Renal pelvis (tissue), 4 donors: ENCODE results near the gene ZFYVE21. TPM values are rescaled to one million over a fixed set of nuclear protein-coding genes. Genes with fewer than 3 reads are reported as not detected.

Experiments
- DNase-seq: peaks from one replicate; pipeline ENCODE4 v3.0.0-alpha.2; 2013
- polyA plus RNA-seq, 3 donors: library from polyadenylated mRNA; unstranded; fragments of 120-200 nt; gene quantifications; one replicate each; pipeline ENCODE4 v1.2.1, GENCODE V29; 2013; ENCODE audit not compliant: insufficient read length in 3 of 3

ZFYVE21 gene
- polyA plus RNA-seq, 3 donors: 56.2 to 61.2 (median 59.7) TPM

DNA sequence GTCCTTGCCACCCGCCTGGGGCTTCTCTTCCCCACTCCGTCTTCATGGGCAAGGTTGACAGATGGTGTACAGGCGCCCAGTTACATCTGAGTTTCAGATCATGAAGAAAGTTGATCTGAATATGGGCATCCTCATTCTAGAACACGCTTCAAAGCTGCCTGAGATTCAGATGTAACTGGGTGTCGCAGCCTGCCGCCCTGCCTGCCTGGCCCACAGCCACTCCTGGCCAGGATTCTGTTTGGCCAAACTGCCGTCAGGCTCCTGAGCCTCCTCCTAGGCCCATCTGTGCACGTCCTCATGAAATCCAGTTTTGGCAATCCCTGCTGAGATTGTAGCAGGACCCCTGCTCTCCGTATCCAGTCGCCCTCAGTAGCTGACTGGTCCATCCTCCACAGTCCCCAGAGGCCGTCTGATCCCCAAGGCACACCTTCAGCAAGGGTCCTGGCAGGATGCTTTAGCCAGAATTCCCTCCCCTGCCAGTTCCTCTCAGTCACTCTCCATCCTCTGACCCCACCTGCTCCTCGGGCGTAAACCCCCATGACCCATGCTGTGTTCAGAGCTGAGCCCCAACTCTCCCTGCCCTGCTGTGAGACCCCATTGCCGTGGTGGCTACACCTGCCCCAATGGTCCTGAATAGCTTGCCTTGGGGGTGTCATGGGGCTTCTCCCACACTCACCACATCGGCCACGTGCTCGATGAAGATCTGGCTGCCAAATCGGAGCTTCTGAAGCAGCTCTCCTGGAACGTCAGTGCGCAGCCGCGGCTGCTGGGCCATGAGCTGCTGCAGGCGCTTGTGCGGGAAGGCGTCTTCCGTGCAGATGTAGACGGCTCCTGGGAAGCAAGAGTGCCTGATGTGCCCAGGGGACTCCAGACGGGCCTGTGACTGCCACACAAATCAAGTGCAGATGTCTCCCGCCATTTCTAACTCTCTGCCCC, 12.8 kb upstream of the ZFYVE21 start:
- DNase-seq: no peak

DNA sequence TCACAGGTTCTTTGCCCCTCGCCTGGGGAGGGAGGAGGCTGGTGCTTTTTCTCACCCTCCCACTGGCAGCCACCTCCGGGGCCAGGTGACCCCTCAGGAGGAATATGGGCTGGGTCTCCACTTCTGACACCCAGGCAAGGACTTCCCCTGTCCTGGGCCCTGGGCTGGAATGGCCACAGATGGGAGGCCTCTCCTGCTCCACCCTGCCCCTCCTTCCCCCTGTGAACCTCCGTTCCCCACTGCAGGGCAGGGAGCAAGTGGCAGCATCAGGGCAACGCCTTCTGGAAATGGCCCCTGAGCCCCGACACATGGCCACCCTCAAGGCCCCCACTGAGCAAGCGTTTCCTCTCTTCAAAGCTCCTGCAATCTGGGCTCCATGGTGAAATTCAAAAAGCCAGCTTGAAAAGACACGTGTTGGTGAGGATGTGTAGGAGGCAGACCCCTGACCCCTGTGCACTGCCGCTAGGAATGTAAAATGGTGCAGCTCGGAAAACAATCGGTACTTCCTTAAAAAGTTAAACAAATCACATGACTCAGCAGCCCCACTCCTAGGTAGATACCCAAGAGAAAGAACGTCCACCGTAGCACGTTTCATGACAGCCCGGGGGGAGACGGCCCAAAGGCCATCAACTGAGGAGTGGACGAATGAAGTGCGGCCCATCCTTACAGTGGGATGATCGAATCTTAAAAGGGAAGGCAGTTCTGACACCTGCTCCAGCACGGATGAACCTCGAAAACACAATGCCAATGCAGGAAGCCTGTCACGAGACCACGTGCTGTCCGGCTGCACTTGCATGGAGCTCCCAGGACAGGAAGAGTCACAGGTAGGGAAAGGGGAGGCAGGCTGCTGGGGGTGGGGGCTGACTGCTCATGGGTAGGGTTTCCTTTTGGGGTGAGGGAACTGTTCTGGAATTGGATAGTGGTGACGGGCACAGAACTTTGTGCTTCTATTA, 11.9 kb upstream of the ZFYVE21 start:
- no peak for DNase-seq

DNA sequence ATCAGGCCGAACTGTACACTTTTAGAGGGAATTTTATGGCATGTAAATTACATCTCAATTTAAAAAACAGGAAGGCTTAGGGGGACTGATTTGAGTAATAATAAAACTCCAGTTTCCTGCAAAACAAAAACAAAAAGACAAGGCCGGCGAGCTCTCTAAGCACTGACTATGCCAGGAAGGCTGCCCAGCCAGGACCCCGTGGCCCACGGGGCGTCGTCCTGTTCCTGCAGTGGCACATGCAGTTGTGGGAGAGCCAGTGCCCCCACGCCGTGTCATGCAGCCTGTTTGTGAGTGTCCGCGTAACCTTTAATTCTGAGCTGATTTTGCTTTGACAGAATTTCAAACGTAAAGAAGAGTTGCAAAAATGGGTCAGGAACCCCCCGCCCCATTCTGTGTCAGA, 10.9 kb upstream of the ZFYVE21 start:
- DNase-seq: no peak

DNA sequence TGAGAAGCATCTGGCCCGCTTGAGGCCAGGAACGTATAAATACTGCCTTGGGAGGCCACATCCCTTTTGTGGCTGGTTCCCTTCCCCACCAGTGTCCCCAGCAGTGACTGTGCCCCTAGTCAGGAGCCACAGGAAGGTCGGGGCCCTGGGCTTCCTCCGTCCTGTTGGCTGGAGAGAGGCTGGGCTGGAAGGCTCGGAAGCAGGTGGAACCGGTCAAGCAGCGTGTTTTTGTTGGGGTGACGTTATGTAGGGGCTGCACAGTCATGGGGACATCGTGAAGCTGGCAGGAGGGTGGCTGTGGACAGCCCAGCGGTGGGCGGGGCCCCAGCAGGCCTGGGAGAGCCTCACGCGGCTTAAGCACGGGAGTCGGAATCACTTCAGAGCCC, 10.5 kb upstream of the ZFYVE21 start:
- no peak for DNase-seq

DNA sequence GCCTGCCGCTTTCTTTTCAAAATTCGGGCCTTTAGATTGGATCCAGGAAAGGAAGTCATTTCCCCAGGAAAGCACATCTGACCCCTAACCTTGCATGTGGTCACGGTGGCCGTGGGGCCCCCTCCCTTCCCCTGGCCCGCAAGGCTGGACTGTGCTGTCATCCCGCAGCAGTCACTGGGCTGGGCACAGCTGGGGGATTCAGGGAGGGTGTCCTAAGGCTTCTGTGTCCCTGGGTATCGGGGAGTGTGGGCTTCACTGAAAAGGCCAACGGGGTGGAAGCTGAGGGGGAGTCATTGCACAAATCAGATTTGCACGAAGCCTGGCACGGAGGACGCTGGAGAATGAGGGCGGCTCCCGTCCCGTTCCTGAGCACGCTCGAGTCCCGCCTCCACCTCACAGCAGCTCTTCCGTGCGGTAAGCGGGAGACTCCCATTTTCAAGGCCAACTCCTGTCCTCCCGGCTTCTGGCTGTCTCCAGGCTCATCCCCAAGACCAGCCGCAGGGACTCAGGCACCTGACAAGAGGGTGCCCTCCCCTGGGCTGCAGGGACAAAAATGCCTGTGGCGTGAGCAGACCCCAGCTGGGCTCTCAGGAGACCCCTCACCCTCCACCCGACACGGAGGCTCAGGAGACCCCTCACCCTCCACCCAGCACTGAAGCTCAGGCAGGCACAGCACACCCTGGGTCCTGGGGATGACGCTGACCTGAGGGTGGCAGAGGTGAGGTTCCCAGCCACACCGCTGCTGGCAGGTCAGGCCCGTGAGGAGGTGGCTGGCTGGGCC, 9.9 kb upstream of the ZFYVE21 start:
- no peak for DNase-seq

DNA sequence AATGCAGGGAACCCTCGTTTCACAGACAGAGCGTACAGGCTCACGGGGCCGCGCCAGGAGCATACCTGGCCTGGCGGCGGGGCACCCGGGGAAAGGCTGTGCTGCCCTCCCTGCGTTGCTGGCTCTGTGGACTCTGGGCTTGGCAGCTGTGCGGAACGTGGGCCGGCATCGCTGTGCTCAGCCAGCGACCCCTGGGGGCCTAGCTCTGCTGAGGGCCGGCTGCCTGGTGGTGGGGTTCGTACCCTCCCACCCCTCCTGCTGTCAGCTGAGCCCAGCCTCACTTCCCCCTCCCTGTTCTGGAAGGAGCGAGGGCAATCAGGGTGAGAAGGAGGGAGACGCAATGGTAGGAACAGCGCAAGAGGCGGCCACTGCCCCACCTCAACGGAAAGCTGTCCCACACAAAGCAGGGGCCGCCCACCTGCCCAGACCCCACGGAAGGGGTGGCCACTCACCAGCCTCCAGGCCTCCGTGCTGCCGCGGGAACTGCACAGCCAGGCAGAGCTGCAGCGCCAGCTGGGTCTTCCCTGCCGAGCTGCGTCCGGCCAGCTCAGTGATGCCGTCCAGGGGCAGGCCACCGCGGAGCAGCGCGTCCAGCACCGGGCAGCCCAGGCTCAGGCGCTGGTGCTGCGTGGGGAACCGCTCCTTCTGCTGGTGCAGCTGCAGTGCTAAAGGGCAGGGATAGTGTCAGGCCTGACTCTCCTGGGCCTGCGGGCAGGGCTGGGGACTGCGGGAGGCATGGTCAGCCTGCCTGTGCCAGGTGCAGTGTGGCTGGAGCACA, 8.9 kb upstream of the ZFYVE21 start:
- DNase-seq: no peak

DNA sequence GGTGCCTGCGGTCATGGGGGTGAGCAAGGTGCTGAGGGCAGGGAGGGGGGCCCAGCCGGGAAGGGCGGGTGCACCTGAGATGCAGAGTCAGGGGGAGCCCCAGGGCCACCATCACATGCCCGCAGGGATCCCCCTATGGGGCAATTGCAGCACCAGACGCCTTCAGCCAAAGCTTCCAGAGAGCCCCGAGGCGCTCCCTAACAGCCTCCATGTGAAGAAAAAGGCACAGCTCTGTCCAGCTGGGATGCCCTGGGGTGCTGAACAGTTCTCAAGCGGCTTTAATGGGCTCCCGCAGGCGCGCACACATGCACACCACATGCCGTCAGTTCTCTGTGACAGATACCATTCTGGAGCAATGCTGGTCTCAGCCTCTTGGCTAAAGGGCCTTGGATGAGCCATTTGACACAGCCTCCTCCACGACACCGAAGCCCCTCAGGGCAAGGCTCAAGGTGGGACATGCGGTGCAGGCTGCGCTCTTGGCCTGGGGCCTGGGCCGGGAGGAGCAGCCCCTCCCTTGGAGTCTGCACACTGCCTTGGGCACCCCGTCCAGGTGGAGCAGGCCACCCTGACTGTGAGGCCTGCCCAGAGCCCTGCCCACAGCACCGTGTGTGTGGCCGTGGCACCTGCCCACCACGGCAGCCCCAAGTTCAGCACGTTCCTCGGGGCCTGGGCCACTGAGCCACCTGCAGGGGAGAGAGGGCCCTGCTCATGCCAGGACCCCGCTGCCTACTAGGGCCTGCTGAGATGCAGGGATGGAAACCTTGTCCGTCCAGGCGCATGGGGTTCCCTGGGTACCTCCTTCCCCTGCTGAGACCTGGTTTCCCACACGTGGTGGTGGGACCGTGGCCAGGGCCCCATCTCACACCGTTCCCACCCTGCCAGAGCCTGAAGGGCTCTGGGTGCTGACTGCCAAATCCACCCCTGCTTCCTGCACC, 8.0 kb upstream of the ZFYVE21 start:
- no peak for DNase-seq

DNA sequence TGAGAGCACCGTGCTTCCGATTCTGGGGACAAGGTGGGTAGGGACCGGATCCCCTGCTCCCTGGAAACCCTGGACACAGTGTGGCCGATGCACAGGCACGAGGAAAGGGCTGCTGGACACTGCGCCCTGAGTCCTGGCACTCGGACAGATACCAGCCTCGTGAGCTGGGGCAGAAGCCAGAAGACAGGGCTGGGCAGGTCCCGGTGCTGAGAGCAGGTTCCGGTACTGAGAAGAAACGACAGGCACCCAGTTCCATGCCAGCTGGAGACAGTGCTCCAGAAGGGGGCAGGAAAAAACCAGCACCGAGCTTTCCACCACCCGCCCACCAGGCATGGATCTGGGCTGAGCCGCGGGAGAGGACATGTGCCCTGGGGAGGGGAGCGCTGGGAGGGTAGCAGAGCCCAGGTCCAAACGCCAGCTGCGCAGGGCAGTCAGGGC, 6.8 kb upstream of the ZFYVE21 start:
- no peak for DNase-seq

DNA sequence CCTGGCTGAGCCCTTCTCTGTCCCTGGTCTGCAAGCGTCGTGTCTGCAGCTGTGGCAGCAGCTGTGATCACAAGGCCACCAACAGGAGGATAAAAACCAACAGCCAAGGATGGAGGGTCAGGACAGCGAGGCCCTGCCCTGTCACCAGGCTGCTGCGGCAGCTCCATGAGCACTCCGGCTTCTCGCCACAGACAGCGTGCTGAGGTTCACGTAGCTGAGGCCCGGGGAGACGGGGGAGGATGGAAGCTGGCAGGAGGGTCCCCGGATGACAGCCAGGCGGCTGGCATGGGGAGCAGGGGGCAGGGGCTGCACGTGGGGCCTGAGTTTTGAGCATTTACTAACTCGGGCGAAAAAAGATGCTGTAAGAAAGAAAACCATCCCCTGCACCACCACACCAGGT, 5.8 kb upstream of the ZFYVE21 start:
- DNase-seq: no peak

DNA sequence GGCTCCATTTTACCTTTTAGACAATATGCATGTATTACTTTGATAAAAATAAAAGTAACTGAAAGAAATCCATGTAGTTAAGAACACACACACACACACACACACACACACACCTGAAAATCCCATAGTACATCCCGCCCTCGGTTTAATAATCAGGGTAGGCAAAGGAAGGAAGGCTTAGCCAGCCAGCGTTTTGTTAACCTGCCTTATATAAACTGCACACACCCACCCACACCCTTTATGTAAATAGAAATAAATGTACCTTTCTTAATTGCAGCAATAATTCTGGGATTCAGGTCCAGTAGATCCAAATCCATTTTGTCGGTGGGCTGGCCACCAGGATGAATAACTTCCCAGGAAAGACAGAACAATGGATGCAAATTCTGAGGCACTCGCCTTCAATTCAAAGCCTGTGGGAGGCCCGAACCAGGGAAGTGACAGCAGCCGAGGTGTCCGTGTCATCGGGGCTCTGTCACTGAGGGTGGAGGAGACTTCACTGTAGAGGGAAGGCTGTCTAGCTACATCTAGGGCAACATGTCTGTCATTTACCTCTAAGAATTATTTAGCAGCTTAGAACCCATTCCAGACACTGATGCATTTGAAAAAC, 4.7 kb upstream of the ZFYVE21 start:
- DNase-seq: no peak

DNA sequence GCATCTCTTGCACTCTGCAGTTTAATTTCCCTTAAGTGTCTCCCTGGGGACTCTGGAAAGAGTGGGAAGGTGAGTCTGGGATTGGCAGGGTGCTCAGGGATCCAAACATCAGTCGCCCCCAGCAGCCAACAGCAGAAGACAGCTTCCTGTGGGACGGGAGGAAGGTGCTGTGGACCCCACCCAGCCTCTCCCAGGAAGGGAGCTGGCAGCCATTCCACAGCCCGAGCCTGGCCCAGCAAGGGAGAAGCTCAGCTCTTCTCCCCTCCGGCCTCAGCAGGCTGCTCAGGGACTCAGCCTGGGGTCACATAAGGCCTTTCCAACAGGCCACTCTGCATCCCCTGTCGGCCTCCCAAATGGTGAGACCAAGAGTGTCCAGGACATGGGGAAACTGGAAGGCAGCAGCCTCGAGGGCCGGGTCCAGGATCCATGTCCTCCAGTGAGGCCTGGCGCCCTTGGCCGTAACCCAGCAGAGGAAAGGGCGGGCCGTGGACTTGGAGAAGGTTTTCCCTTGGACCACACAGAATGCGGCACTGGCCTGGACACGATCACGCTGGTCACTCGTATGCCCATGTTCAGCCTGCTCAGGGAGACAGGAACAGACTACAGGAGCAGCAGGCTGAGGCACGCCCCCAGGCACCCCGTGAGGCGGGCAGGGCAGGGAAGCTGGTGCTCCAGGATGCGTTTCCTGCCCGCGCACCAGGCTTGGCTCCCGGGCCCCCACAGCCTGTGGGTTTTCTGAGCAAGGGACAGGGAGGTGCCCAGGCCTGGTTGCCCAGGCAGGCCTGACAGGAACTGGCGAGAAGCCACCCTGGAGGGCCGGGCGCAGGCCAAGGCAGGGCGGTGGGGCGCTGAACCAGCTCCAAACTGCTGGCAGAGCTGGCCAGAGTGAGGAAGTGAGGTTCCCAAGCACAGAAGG, 3.8 kb upstream of the ZFYVE21 start:
- no peak for DNase-seq

DNA sequence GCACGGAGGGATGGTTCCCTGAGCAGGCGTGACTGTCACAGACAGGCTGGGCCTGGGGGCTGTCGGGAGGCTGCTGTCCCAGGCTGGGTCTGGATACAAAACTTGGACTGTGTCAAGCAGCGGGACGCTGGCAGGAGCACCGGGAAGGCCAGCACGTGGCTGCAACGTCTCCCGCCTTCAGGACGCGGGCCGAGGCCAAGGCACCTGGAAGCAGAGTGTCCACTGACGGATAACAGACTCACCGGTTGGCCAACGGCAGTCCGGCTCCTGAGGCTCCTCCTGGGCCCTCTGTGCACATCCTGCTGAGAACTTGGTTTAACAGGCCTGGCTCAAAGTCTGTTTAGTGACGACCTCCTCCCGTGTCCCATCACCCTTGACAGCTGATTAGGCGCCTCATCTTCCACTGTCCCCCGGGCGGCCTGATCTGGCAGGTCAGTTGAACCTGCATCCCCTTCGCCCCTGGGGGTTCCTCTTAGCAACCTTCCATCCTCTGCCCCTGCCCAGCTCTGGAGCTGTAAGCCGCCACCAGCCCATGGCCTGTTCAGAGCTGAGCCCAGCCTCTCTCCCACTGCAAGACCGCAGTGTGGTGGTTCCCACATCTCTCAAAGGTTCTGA, 2.9 kb upstream of the ZFYVE21 start:
- DNase-seq: no peak

DNA sequence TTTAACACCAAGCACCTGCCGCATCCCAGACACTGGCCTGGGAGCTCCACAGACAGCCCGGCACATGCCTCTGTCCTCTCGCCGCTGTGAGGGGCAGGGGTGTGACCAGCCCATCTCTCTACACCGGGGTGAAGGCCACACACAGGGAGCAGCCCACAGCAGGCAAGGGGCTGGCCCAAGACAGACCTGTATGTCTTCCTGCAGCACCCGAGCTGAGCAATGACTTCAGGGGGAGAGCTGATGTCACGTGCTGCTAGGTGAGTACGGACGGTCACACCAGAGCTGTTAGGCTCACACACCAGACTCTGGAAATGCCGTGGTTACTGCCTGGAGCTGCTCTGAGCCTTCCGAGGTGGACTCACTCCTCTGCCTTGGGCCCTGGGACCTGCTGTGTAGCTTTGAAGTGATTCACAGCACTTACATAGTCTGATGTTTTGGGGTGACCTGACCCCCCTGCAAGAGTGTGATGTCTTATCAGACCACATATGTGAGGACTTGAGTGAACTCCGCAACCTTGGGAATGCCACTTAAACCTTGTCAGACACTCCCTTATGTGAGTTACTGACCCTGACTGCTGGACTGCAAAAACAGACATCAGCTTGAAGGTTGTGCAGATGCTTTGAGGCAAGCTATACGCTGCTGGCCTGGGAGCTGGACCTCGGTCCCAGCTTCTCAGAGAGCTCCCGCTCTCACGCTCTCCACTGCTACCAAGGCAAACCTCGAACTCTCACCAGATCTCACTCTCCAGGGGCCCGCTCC, 2.1 kb upstream of the ZFYVE21 start:
- no peak for DNase-seq

DNA sequence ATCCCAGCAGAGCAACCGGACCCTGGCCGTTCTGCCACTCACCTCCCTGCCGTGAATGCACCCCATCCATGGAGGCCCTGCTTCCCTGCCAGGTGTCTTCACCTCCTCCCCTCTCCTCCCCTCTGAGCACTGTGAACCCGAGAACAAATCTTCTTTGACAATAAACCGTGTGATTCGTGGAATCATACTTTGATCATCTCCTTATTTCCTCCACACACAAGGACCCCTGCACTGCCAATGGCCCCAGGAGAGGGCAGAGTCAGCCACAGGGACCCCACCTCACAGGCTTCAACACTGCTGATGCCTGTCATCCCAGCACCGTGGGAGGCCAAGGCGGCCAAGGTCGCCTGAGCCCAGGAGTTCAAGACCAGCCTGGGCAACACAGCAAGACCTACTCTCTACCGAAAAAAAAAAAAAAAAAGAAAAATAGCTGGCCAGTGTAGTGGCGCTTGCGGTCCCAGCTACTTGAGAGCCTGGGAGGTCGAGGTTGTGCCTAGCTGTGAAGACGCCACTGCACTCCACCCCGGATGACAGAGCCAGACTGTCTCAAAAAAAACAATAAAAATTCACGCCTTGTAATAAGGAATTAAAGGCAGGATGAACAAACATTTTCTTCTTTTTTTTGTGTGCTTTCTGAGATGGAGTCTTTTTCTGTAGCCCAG, 1.4 kb upstream of the ZFYVE21 start:
- no peak for DNase-seq

DNA sequence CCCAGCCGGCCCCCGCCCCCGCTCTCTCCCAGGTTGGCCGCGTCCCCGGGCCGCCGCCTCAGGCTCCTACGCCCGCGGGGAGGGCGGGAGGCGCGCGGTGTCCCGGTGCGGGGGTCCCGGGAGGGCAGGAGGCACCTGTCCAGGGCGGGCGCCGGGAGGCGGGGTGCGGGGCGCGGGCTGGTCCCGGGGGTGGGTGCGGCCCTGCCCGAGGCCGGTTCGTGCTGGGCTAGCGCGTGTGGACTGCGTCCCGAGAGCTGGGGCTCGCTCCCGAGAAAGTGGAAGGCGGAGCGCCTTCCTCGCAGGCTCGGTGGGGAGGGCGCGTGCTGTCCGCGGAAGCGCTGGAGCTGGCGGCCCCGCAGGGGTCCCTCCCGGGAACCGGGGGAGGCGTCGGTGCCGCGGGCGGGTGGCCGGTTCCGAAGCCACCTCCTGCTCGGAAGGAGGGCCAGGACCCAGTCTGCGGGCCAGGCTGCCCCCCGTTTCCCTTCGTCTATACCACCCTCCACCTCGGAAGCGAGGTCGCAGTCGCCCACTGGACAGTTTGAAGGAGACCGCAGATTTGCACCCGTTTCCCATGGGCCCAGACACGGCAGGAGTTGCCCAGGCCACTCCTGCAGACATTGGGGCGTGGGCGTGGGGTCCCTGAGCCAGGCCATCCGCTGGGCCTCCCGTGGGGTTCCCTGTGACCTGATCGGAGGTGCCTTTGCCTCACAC, 636 bp downstream of the ZFYVE21 start:
- DNase-seq: no peak

DNA sequence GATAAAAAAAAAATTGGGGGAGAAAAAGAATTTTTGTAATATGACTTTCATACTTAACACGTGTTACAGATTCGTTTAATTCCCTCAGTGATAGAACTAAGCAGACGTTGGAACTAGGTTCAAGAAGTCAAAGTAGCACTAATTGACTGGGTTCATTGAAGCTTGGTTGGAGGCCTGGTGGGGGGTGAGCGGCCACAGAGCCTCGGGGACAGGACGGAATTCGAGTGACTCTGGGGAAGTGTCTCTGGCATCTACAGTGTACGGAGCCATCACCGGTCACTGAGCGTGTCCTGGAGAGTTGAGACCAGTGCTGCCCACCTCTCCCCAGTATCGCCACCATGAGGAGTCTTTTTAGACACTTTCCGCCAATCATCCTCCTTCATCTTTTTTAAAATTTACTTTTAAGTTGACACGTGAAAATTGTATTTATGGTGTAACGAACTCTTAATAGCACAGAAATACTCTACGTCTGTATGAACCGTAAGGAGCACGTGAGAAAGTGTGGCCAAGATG, 1.3 kb downstream of the ZFYVE21 start:
- no peak for DNase-seq
